HG02981 (cell line): ENCODE measurements around the gene CDH6.
A peak's percentile ranks its signal among the peaks of the same experiment; 100 is the strongest.

ENCODE experiments used
- ATAC-seq: cut with Tn5 transposase; IDR thresholded peaks from one replicate; pipeline ENCODE4 v1.9.1; 2021; ENCODE audit warnings: mild to moderate bottlenecking, moderate library complexity; ENCODE audit not compliant: unreplicated experiment

The CDH6 gene

DNA sequence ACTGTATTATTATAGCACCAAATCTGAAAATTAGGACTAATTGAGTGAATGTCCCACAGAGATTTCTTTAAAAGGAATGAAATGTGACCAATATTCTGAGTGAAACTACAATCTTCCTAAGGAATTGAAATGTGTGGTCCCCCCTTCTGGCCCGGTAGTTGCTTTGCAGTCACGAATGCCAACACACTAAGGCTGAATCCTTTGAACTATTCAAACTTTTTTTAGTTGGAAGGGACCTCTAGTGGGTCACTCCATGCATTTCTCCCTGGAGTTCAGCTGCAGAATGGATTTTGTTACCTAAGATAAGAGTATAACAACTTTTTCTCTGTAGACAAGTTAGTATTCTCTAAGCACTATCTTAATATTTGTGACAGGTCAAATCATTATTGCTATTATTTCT is 2.8 kb downstream of the CDH6 start:
- ATAC-seq = no peak

DNA sequence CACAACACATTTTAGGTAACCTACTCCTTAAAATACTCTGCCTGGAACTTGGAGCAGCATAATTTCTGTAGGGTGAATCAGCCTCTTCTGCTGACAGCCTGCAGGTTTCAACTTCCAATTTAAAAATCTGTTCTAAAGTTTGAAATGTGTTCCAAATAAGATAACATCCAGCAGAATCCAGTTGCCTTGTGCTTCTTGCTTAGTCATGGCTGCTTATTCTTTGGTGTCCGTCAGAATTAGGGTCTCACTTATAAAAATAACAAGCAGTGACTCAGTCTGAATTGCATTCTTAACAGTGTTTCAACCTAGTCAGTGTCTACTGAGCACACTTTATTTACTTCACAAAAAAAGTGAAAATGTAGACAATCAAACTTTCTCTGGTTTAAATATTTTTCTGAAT is 3.7 kb downstream of the CDH6 start:
- no peak for ATAC-seq

DNA sequence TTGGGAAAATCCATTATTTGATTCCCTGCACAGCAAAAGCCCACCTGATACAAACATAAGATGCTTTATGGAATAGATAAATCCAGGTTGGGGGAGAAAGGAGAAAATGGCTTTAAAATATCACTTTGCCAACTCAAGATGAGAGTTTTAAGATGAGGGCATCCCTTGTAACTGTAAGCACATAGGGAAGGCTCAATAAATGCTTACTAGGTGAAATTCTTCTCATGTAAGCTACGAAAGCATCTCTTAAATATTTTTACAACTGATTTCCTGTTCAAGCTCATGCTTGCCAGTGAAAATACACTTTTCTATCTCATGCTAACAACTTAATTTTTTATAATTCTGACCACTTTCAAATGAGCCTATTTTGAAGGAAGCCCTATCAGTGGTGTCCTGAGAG is 11.5 kb downstream of the CDH6 start:
- ATAC-seq = no peak

DNA sequence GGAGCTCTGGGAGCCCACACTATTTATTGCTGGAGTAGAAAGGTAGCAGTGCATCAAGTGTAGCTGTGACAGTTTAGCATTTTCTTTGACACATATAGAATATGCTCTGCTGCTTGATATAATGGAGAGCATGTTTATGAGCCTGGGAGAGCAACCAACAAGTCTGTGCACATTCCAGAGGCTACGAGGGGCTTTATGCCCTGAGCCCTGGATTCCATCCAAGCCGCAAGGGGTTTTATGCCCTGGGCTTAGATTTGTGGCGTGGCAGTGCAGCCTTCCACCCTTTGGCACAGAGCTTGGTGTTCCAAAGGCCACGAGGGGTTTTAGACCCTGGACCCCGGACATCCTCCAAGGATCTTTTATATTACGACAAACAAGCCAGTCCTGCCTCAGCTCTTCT is 14.6 kb downstream of the CDH6 start:
- no peak for ATAC-seq

DNA sequence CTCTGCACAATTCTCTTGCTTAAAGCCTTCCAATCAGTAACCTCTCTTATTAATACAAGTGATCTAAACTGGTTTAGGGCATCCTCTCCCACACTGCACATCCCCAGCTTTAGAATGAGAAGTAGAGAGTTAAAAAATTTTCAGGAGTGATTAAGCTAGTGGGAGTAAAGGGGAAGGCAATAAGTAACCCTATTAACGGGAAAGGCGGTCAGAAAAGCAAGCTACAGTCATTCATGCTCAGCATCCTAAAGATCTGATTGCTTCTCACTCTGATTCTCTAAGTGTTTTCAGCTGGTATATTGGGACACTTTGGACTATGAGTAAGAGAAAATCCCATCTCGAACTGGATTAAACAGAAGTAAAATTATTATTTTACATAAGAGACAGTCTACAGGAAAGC is 15.8 kb downstream of the CDH6 start:
- ATAC-seq = no peak

DNA sequence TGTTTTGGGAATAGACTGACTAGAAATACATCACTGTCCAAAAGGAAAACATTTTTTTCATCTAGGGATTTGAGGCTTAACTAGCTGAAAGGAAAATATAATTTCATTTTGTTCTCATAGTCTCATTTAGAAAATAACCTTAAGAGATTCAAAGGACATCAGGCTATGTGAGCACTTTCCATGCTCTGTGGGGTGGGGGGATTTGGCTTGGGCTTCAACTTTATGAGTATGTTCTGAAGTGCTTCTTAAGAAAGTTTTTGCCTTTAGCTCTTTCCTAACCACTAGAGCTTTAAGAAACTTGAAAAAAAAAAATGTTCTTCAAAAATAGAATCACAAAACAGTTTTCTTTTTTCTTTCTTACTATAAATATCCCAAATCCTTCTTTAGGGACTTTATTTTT is 17.6 kb downstream of the CDH6 start:
- ATAC-seq = no peak

DNA sequence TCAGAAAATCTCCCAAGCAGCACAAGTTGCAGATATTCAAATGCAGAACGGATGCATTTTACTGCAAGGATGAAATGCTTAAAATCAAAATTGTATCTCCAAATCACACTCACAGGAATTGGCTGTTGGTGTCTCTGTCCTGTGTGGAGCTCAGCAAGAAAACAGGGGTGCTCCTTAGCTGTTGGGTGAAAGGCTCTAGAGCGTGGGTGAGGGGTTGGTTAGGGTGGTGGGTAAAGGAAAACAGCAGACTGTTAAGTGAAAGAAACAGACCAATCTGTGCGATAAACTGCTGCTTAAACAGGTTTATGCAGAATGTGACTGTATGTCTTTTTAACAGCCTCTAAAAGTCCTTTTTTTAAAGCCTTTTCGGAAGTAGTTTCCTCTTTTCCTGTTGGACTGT is 19.8 kb downstream of the CDH6 start:
- no peak for ATAC-seq

DNA sequence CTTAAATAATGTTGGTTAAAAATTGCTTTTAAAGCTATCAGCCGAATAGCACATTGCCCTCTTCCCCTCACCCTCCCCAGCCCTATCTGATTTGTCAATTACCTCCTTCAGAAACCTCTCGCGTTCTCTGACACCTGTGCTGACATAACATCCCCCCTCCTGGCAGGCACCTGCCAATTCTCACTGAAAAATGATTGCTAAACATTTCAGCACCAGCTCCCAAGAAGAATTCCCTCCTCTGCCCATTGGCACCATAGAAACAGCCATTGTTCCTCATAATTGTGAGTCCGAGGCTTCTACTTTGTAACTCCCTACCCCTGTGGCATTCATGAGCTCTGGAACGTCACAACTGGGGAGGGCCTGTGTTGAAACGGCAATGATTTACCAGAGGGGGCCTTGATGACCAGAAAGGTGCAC is 20.2 kb downstream of the CDH6 start:
- no peak for ATAC-seq

DNA sequence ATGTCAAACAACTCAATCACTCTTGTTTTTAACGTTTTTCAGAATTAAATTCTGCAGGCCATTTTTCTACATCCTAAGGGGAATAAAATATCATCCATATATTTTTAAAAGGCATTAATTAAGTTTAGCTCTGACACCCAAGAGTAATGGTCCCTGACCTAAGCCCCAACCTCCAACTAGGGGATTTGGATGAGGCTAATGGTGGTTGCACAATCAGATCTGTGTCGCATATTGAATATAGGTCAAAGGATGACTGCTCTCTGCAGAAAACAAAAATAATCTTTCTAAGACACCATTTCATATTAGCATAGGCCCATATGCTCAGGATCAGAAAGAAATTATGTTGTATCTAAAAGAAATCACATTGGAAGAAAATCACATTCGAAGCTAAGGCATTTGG is 20.7 kb downstream of the CDH6 start:
- no peak for ATAC-seq

DNA sequence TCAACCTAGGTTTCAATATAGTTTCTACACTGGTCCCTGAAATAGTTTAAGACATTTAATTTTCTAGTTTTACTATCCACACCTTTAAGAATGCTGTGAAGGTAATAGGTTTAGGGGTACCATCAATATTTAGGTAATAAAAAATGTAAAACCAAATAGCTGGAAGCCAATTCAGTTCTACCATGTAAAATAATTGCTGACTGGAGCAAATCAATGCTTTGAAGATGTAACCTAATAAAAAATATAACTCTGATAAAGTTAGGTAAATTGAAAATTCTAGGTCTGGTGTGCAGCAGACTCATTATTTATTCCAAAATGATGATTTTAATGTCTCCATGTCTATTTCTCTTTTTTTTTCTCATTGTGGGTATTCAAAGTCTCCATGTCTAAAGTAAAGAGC is 21.8 kb downstream of the CDH6 start:
- ATAC-seq = no peak

DNA sequence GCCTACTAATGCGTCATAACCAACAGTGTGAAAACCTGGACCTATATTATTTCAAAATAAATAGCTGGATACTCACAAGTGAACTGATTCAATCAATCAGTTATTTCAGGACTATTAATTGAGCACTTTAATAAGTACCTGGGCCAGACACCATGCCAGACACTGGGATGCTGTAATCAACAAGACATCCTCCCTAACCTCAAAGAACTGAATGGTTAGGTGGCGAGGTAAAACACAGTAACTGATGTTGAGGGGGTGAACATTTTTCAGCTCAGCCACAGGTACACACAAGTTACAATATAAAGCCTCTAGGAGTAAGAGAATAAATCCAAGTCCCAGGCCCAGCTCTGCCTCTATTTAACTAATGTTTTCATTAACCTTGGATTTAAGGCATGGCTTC is 24.0 kb downstream of the CDH6 start:
- no peak for ATAC-seq

DNA sequence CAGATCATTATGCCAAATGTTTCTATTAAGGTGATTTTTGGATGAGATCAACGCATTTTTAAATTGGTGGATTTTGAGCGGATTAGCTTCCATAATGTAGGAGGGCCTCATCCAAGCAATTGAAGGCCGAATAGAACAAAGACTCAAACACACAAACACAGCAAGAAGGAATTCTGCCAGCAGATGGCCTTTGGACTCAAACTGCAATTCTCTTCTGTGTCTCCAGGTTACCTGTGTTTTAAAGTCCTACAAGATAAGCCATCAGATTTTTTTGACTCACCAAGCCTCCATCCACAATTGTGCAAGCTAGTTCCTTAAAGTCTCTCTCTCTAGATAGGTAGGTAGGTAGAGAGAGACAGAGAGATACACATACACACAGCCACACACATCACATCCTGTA is 25.5 kb downstream of the CDH6 start:
- ATAC-seq = no peak

DNA sequence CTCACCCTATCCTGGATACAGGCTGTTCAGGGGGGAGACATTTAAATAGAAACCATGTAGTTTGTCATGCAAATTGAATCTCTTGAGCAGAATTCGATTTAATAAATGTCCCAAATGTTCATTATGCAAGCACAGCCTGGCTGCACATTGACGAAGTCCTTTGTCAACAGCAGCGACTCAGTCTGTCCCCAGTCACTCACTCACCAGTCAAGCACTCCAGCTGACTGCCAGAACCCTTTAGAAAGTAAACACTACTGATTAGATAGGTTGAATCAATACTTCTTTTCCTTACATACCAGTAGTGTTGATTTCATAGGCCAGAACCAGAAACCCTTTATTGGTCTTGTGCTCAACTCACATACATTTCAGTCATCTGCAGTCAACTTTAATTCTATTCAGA is 27.5 kb downstream of the CDH6 start:
- no peak for ATAC-seq

DNA sequence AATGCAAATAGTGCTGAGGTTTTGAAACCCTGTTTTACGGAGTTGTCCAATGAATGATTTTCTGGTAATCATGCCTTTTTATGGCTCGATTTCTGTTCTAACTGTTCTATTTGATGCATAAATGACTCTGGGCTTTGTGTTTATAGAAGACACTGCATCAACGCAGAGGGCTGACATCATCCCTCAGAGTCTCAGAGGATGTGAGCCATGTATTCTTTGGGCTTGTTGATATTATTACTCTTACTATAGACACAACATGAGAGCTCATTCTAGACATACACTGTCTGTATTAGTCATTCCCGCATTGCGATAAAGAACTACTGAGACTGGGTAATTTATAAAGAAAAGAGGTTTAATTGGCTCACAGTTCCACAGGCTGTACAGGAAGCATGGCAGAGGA is 31.6 kb downstream of the CDH6 start:
- ATAC-seq = no peak

DNA sequence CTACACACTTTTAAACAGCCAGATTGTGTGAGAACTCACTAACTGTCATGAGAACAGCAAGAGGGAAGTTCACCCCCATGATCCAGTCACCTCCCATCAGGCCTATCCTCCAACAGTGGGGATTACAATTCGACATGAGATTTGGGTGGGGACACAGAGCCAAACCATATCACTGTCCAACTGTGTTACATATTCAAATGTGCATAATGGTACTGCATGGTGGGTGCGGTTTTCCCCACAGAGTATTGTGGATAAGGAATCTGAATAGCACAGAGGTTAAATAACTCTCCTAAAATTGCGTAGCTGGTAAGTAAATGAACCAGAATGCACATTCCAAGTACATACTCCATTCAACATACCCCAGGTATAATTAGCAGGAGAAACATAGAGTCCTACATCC is 32.1 kb downstream of the CDH6 start:
- ATAC-seq = no peak

DNA sequence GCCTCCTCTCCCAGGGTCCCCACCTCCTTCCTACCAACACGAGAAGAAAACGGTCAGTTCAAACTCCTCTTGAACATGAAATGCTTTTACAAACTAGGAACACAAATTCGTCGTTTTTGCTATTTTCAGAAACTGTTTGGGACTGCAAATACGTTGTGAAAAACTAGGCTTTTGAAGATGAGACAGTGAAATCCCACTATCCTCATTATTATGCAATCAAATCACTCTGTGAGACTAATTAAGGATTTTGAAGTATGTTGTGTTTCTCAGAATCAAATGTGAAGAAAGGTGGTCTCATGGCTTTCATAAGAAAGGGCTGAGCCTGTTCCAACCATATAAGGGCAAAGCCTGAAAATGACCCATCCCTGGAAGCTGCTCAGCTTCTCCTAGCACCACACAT is 33.2 kb downstream of the CDH6 start:
- ATAC-seq = no peak

DNA sequence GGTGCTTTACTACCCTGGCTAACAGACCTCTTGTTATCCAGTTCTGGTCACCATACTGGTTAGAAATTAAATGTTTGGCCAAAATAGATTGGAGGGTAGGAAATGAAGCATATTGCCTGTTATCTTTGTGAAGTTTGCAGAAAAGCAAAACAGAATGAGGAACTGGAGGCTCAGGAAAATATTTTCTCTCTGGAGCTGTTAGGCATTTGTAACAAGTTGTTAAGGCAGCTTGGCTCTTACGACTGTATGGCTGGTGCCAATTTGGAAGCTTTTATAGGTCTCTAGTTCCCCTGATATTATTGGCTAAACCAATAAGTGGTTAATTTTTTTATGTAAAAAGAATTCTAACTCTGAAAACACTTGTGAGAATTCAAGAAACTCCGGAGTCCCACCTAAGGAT is 35.8 kb downstream of the CDH6 start:
- ATAC-seq = no peak

DNA sequence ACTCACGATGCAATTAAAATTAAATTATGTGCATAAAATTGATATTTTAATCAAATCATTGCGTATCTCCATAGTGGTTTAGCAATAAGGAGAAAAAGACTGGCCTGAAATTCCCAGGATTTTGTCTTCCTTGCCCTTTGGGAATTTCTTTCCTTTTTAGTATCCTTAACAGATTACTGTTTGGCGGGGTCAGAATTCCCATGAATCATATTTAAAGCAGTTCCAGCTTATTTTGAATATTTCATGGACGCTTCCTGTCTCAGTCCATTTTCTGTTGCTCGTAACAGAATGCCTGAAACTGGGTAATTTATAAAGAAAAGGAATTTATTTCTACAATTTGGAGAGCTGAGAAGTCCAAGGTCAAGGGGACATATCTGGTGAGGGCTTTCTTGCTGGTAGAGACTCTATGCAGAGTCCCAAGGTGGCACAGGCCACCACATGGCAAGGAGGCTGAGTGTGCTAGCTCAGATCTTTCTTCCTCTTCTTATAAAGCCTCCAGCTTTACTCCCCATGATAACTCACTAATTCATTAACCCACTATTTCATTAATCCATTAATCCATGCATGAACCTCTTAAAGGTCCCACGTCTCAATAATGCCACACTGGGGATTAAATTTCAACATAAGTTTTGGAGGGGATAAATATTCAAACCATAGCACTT is 37.8 kb downstream of the CDH6 start:
- no peak for ATAC-seq

DNA sequence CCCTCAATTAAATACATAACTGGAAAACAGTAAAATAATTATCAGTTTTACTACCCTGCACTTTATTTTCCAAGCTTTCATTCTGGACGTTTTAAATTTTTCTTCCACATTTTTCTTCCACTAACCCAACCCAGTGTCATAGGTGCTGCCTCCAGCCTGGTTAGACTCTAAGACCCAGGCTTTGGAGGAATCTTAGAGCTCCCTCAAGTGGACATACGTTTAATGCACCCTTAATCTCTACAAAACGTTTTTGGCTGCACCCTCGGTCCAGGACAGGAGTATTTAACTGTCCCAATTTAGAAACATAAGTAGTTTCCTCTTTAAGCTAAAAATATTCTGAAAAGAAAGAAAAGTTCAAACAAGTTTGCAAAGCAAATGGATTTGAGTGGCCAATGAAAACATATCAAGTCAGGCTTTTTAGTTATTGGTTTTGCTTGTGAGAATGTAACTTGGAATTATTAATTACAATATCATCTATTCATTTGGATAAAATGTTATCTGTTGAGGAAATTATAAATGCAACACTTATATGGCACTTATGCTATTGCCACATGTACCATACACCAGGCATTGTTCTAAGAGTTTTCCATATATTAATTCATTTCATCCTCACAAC is 38.9 kb downstream of the CDH6 start:
- peak; percentile 81 for ATAC-seq

DNA sequence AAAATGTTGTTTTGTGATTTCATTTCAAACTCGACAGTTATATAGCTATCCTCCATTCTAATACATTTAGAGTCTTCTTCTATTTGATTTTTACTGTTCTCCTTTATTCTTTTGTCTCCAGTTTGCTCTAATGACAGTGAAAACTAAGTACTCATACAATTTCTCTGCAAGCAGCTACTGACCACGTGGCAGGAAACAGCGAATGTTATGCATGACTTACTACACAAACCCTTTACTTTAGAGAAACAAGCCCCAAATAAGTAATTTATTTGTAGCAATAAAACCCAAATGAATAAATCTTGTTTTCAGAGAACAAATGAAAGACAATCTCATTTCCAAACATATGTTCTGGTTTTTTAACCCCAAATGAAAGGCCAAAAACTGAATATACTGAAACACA is 41.9 kb downstream of the CDH6 start:
- ATAC-seq = no peak

DNA sequence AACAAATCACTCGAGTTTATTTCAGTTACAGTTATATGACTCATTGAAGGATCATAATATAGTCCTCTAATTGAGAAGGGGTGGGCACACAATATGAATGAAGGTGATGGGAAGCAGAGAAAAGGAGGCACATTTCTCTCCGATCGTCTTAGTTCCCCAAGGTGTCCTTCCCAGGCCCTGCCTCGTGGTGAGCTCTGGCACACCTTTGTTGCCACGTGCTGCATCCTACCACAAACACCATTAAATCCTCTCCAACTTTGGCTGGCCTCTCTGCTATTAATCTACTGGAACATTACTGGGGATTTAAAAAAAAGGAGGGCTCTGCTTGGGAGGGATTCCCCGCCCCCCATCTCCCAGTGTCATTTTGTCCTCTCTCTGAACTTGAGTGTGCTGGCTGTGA is 42.9 kb downstream of the CDH6 start:
- no peak for ATAC-seq

DNA sequence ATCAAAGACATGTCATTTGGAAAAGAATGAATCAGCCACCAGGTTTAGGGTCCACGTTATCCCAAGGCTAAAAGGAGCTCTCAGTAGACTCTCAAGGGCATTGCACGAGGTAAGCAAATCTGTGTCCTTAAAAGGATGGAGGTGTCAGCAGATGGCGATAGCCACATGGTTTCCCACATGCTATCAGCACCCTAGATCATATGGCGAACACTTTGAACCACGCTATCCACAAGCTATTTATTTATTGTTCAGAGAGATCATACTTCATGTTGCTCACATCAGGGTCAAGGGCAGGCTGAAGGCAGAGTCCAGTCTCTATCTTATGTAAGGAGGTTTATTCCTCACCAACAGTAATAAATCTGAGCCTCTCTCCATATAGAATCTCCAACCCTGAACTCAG is 43.7 kb downstream of the CDH6 start:
- no peak for ATAC-seq

DNA sequence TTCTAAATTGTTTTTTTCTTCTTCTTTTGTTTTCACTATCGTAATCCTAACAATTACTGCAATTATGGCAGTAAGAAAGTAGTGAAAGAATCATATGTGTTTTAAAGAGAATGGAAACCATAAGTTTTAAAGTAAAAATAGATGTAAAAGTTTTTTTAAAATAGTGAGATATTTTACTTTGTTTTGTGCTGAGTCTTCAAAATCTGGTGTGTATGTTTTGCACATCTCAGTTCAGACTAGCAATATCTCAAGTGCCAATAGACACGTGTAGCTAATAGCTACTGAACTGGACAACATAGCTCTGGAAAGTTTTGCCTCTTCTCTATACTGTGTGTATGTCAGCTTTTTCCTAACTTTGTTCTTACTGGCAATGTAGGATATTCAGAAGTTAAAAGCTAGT is 45.0 kb downstream of the CDH6 start:
- ATAC-seq = no peak
